ENCODE data around the gene SUPT4H1. TPM values are rescaled to one million over a fixed set of nuclear protein-coding genes. Genes with fewer than 3 reads are reported as not detected.

Gene SUPT4H1
- total RNA-seq, 1 donor from 2014 or later: 43.1 TPM

- DNase-seq (ENCODE audit: low spot score): no peak
These were observed 32.5 kb downstream of the SUPT4H1 start for GRCh38 chr17:58319173-58320162.

GRCh38 chr17:58318627-58319172, 33.3 kb downstream of the SUPT4H1 start:
- DNase-seq (ENCODE audit: low spot score): no peak

GRCh38 chr17:58318065-58318481, 33.9 kb downstream of the SUPT4H1 start:
- DNase-seq (ENCODE audit: low spot score): no peak

DNA sequence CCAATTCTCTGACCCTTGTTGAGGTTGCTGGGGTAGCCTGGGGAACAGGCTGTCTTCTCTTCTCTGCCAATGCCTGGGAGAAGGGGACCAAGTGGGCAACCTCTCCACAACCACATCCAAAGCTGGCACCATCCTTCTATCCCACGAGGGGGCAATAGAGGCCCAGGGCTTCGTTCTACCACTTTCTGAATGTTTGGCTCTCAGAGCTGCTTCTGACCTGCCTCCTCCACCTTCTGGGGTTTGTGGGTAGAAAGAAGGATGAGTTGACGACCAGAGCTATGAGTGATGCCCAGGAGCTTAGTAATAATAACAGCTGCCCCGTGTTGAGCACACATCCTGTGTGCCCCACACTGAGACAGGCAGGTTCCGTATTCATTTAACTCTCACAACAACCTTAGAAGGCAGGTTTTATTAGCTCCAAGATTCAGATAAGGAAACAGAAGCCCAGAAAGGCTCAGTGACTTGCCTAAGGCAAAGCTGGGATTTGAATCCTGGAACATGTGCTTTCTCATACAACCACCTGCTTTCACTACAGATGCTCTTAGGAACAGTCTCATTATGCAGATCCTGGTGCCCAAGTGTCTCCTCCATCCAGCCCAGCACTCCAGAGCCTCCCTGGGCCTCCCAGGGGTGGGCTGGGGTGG, 34.5 kb downstream of the SUPT4H1 start:
- DNase-seq (ENCODE audit: low spot score): peak; percentile 41

DNA sequence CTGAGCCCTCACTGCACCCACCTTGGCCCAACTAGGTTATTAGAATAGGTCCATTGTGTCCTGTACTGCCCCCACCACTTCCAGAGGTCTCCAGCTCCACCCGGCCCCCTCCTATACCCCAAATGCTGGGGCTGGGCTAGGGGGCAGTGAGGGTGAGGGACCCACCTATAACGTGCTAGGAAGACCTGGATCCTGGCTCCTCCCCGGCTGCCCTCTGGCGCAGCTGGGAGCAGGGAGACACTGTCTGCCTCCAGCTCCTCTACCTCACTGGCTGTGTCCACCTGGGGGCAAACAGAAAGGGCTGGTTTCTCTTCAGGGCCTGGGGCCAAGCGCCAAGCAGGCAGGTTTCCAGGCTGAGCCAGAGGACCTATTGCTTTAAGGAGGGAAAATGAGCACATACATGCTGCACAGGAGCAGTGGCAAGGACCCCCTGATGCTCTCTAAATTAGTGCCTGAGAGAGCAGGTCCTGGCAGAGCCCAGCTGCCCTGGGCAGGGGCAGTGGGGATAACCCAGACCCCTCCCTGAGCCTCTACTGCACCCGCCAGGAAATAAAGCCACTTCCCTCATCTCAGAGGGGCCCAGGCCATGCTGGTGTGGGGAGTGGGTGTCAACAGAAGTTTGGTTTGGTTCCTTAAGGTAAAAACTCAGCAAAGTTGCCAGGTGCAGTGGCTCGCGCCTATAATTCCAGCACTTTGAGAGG, 35.6 kb downstream of the SUPT4H1 start:
- no peak for DNase-seq (ENCODE audit: low spot score)

- DNase-seq (ENCODE audit: low spot score): no peak
These were observed 36.3 kb downstream of the SUPT4H1 start for GRCh38 chr17:58315750-58316149.

GRCh38 chr17:58315281-58315711, 36.7 kb downstream of the SUPT4H1 start:
- DNase-seq (ENCODE audit: low spot score): no peak

DNA sequence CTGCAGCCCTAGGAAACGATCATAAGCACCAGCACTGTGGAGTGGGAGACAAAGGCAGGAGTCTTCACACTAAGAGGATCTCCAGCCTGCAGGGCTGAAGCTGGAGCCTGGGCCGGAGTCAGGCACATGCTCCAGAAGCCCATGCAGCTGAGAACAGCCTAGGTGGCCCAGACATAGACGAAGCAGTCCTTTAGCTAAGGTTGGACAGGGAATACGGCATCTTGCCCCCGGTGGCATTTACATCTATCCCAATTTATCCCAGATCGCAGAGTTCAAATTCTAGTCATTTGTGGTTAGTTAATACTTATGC, 37.3 kb downstream of the SUPT4H1 start:
- DNase-seq (ENCODE audit: low spot score): no peak

DNA sequence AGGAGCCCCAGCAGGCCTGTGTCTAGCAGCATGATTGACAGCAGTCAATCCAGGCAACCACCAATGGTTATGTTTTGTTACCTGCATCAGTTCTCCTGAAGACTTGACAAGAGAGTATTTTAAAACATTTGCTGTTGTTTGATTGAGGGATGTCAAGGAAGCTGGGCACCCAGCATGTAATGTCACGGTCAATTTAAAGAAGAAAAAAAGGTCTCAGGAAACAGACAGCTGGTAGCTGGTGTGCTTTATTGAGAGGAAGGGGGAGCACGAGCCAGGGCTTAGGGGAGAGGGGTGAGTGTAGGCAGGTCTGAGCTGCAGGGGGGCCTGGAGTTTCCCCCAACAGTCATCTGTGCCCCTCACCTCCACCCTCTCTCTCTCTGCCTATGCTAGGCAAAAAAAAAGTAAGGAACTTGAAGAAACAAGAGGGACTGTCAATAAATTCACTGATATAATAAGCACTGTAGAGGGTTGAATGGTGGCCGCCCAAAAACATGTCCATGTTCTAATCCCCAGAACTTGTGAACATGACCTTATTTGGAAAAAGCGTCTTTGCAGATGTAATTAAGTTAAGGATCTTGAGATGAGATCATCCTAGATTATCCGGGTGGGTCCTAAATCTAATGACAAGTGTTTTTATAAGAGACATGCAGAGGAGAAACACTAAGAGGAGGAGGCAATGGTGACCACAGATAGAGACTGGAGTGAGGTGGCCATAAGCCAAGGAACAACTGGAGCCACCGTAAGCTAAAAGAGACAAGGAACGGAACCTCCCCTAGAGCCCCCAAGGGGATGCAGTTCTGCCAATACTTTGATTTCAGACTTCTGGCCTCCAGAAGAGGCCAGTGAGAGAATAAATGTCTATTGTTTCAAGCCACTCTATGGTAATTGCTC, 37.9 kb downstream of the SUPT4H1 start:
- no peak for DNase-seq (ENCODE audit: low spot score)

- DNase-seq (ENCODE audit: low spot score): no peak
These were observed 39.2 kb downstream of the SUPT4H1 start for GRCh38 chr17:58312829-58313228.

DNA sequence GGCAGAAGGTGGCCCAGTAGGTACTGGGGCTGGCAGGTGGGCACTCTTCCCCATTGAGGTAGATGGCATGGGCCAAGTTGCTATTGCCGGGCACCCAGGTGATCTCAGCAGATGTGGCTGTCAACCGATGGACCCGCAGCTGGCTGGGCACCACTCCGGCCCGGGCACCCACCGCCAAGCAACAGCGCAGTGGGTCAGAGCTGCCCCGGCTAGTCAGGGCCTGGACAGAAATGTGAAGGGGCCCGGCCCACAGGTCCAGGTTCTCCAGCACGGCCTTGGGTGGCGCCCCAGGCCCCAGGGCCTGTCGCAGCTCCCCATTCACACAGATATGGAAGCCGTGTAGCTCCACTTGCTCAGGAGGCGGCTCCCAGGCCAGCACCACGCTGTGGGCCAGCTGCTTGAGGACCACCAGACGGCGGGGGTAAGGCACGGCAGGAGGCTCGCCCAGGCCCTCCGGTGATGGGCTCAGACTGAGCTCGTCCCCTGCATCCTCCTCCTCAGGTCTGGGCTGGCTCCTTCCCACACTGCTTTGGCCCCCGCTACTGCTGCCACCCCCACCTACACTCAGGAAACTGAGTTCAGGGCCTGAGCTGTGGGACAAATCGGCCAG, 39.9 kb downstream of the SUPT4H1 start:
- no peak for DNase-seq (ENCODE audit: low spot score)

- DNase-seq (ENCODE audit: low spot score): no peak
These were observed 40.5 kb downstream of the SUPT4H1 start for GRCh38 chr17:58311429-58311894.

DNA sequence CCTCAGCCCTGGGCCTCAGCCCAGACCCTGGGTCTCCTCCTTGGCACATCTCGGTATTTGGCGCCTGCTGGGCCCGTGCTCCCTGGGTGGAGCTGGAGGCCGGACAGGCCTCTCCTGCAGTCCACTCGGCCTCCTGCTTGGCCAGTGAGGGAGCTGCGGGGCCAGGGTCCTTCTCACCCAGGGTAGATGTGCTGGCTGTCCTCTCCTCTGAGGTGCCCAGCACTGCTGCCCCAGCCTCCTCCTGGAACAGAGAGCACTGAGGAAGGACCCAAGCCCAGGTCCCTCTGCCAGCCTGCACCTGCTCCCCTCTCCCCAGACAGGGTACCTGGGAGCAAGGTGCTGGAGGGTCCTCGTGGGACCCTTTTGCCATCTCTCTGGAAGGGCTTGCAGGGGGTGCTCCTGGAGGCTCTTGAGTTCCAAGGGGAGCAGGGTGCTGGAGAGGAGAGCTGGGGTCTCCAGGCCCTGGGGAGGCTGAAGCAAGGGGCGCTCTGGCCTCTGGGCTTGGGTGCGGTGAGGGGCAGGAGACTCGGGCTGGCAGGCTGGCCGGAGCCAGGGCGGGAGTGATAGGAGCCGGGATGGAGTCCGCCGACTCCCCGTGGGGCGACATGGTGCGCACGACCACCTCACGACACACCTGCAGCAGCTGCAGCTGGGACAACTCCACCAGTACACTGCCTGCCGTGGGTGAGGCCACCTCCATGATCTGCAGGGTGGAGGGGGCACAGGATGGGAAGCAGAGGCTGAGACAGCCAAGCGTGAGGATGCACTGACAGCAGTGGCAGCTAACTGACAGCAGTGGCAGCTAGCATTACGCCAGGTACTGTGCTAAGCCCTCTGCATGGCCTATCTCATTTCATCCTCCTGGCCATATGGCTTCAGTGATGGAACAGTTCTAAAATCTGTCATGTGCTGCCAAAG, 41.2 kb downstream of the SUPT4H1 start:
- DNase-seq (ENCODE audit: low spot score): no peak

DNA sequence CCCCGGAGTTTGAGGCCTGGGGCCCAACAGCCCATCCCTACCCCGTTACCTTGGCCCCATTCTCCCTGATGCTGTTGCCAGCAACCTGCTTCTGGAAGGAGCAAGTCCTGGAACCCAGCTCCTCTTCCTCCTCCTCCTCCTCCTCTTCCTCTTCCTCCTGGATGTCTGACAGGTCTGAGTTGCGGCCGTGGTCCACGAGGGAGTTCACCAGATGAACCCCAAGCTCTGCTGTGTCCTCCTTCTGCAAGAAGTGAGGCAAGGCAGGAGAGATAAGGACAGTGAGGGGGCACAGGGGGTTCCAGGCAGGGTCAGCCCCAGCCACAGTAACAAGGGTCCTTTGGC, 42.1 kb downstream of the SUPT4H1 start:
- no peak for DNase-seq (ENCODE audit: low spot score)

DNA sequence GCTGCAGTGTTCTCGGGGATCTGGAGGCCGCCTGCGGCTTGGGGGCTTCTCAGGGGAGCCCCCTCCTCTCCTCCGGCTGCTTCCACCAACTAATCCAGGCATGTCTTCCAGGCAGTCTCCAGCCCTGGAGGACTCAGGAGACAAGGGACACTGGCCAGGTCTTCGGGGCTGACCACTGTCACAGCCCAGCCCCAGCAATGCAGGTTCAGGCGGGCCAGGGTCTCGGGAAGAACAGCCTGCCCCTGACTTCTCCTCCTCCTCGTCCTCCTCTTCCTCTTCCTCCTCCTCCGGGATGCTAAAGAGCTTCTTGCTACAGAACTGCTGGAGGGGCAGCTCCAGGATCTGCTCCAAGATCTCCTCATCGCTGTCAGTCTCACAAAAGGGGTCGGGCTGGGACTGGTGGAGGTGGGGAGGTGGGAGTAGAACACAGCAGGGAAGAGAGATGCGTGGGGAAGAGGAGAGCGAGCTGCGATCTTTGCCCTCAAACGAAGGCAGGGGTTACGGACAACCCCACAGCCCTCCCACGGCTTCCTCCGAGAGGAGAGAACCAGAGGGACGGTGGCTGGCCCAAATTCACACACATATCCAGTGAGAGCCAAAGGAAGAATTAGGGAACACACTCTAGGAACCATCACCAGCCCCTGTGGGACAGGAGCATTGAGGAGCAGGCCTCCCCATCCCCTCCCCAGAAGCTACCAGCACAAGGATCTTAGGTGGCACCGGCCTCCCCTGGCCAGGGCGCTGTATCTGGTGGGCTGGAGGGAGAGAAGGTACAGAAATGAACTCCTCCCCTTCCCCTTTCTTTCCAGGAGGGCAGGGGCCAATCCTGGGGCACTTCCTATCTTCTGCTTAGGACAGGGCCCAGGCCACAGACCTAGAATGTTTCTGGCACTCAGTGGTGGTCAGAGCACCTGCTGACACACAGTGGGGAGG, 42.8 kb downstream of the SUPT4H1 start:
- DNase-seq (ENCODE audit: low spot score): no peak

- DNase-seq (ENCODE audit: low spot score): no peak
These were observed 43.6 kb downstream of the SUPT4H1 start for GRCh38 chr17:58308173-58308984.

DNA sequence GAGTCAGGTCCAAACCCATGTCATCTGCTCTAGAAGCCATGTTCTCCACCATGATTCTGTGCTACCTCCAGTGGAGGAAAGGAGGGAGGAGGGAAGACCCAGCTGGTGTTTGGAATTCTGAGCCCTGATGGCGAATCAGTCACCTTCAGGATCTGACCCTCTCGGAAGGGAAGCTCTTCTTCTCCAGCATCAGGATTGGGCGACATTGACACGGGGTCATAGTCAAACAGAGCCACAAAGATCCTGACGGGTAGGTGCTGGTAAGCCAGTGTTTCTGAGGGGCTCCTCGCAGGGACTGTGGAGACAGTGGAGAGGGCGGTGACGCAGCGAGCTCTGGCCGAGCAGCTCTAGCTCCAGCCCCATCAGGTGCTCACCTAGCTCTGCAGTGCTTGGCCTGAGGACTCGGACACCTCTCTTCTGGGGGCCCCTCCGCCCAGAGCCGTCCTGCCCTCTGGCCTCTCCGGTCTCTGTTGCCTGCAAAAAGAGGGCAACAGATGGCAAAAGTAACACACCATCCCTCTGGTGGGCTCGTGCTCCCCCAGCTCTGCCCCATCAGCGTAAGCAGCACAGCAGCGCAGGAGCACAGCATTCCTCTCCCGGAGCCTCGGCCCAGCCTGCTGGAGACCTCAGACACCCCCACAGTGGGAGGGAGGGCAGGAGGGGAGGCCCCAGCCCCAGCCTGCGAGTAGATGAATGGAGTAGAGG, 44.4 kb downstream of the SUPT4H1 start:
- DNase-seq (ENCODE audit: low spot score): no peak
